ENCODE data around the gene HMGN3.

GRCh38 chr6:79234150-79235022, at the start of gene HMGN3:
- TF ChIP-seq POLR2A (IDR thresholded peaks at IDR 0.05; ENCODE audit: extremely low read depth, insufficient read length): peak; percentile 89
- TF ChIP-seq, protein P1, sequence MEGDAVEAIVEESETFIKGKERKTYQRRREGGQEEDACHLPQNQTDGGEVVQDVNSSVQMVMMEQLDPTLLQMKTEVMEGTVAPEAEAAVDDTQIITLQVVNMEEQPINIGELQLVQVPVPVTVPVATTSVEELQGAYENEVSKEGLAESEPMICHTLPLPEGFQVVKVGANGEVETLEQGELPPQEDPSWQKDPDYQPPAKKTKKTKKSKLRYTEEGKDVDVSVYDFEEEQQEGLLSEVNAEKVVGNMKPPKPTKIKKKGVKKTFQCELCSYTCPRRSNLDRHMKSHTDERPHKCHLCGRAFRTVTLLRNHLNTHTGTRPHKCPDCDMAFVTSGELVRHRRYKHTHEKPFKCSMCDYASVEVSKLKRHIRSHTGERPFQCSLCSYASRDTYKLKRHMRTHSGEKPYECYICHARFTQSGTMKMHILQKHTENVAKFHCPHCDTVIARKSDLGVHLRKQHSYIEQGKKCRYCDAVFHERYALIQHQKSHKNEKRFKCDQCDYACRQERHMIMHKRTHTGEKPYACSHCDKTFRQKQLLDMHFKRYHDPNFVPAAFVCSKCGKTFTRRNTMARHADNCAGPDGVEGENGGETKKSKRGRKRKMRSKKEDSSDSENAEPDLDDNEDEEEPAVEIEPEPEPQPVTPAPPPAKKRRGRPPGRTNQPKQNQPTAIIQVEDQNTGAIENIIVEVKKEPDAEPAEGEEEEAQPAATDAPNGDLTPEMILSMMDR (IDR thresholded peaks at IDR 0.05; ENCODE audit: low read depth, low read length): no peak

Measured in NB4 (cell line).